Endothelial cell of umbilical vein (primary cell): ENCODE data around the gene ADORA2A. TPM values are rescaled to one million over a fixed set of nuclear protein-coding genes. Genes with fewer than 3 reads are reported as not detected.

Experiments
- BruUV-seq: library from RNA; stranded (reverse); fragments of 400-500 nt; replicated peaks from 2 replicates; lab custom pipeline; 2021; lab: Mats Ljungman, UMichigan
- CTCF ChIA-PET: fragments of 300-600, 350-600 bp; sonication (Branson Sonifier 250); formaldehyde crosslinking; loops from one replicate; lab custom pipeline; 2021; ENCODE audit warnings: antibody characterized with exemption, inconsistent platforms; lab: Charles Lee
- POLR2A ChIA-PET: fragments of 300-600, 350-600 bp; sonication (Branson Sonifier 250); formaldehyde crosslinking; loops from one replicate; lab custom pipeline; 2021; ENCODE audit warnings: antibody characterized with exemption, inconsistent platforms; lab: Charles Lee
- DNase-seq: peaks from one replicate; pipeline ENCODE4 v3.0.0-alpha.2; 2011; ENCODE audit warnings: low read depth, low spot score
- FAIRE-seq: peaks from 2 replicates; lab custom pipeline; 2011; peaks lifted over from hg19 to GRCh38; lab: Jason Lieb, UNC
- H2AFZ ChIP-seq: 2 replicates; pipeline ENCODE4 v1.6.0; 2012; ENCODE audit warnings: low read depth, low read length, control low read depth, inconsistent platforms
- H3K27ac ChIP-seq: 2 replicates; pipeline ENCODE4 v1.5.1; 2011; ENCODE audit warnings: low read depth, mild to moderate bottlenecking, control low read depth, low read length, moderate library complexity; ENCODE audit not compliant: insufficient read depth
- H3K27me3 ChIP-seq, 2 experiments: 2 replicates each; pipeline versions ENCODE4 v1.6.0 to v1.6.1; 2011; ENCODE audit warnings: low read length in 2 of 2, mixed read lengths in 1 of 2; ENCODE audit not compliant: control insufficient read depth in 2 of 2, insufficient read depth in 2 of 2
- H3K36me3 ChIP-seq, 2 experiments: 2 replicates in 1 of 2; 3 replicates in 1 of 2; pipeline ENCODE4 v1.5.1; 2011; ENCODE audit warnings: low read length in 2 of 2, mild to moderate bottlenecking in 1 of 2, moderate library complexity in 1 of 2; ENCODE audit not compliant: control insufficient read depth in 2 of 2, insufficient read depth in 2 of 2; ENCODE audit errors: extremely low read depth in 1 of 2
- H3K4me1 ChIP-seq: 3 replicates; pipeline ENCODE4 v1.5.1; 2011; ENCODE audit warnings: mild to moderate bottlenecking, low read length; ENCODE audit not compliant: control insufficient read depth, insufficient read depth; ENCODE audit errors: extremely low read depth
- H3K4me2 ChIP-seq: 2 replicates; pipeline ENCODE4 v1.6.1; 2011; ENCODE audit warnings: low read length, control low read depth, mixed read lengths; ENCODE audit not compliant: insufficient read depth
- H3K4me3 ChIP-seq, 3 experiments: fragments of 200-600 bp in 1 of 3; sonication (generic), shearing (Covaris generic) in 1 of 3; replicated peaks in 1 of 3; 2 replicates each; pipeline ENCODE4 v1.5.1; 2011 to 2016; ENCODE audit warnings: control low read depth in 3 of 3, low read length in 3 of 3, mild to moderate bottlenecking in 2 of 3, inconsistent platforms in 1 of 3, low read depth in 1 of 3, moderate library complexity in 1 of 3; ENCODE audit not compliant: insufficient read depth in 1 of 3
- H3K79me2 ChIP-seq: 2 replicates; pipeline ENCODE4 v1.6.0; 2012; ENCODE audit warnings: low read length, inconsistent platforms; ENCODE audit not compliant: control insufficient read depth, insufficient read depth
- H3K9ac ChIP-seq: replicated peaks from 2 replicates; pipeline ENCODE3; 2011; ENCODE audit warnings: low read length, control low read depth; ENCODE audit not compliant: insufficient read depth; ENCODE audit errors: extremely low read depth
- H3K9me1 ChIP-seq: replicated peaks from 3 replicates; pipeline ENCODE4 v1.6.0; 2011; ENCODE audit warnings: mild to moderate bottlenecking, low read length; ENCODE audit not compliant: control insufficient read depth, insufficient read depth; ENCODE audit errors: extremely low read depth
- H3K9me3 ChIP-seq: replicated peaks from 2 replicates; pipeline ENCODE4 v1.5.1; 2012; ENCODE audit warnings: low read length, inconsistent platforms; ENCODE audit not compliant: control insufficient read depth, insufficient read depth
- H4K20me1 ChIP-seq: replicated peaks from 2 replicates; pipeline ENCODE3; 2011; ENCODE audit warnings: mild to moderate bottlenecking, low read length; ENCODE audit not compliant: control insufficient read depth, insufficient read depth; ENCODE audit errors: extremely low read depth
- EZH2 ChIP-seq: IDR thresholded peaks from 2 replicates; pipeline ENCODE4 v1.6.1; 2012; ENCODE audit warnings: borderline replicate concordance, low read depth, mild to moderate bottlenecking, moderate library complexity, low read length, inconsistent platforms; ENCODE audit not compliant: severe bottlenecking
- FOS ChIP-seq: IDR thresholded peaks from 2 replicates; pipeline ENCODE4 v1.6.1; 2011; ENCODE audit warnings: mild to moderate bottlenecking, low read length, moderate library complexity, borderline replicate concordance; ENCODE audit not compliant: insufficient read depth
- GATA2 ChIP-seq: IDR thresholded peaks from 2 replicates; pipeline ENCODE4 v1.7.0; 2011; ENCODE audit warnings: low read depth, mild to moderate bottlenecking, moderate library complexity, mixed read lengths, low read length; ENCODE audit not compliant: insufficient read length, insufficient read depth
- JUN ChIP-seq: IDR thresholded peaks from 2 replicates; pipeline ENCODE4 v1.6.1; 2011; ENCODE audit warnings: borderline replicate concordance, low read depth; ENCODE audit not compliant: insufficient read length, insufficient read depth
- MYC ChIP-seq: IDR thresholded peaks from one replicate; pipeline ENCODE4 v1.6.1; 2011; ENCODE audit warnings: mild to moderate bottlenecking, low read depth, low read length
- POLR2A ChIP-seq: IDR thresholded peaks from 2 replicates; pipeline ENCODE4 v1.6.1; 2012; ENCODE audit warnings: low read depth, mild to moderate bottlenecking, control low read depth, low read length
- POLR2AphosphoS5 ChIP-seq: IDR thresholded peaks from 2 replicates; pipeline ENCODE4 v1.6.1; 2012; ENCODE audit warnings: low read depth, mild to moderate bottlenecking, control low read depth, low read length, moderate library complexity; ENCODE audit not compliant: insufficient read depth
- dilution Hi-C: fragments of 300-500 bp; cut with MboI; formaldehyde crosslinking; loops from one replicate; pipeline ENCODE4 v1.15.0; 2019; ENCODE audit warnings: low sequenced_read_pairs; ENCODE audit not compliant: extremely low pct_ligation_motif_present
- intact Hi-C: fragments of 100-400 bp; cut with micrococcal nuclease; formaldehyde crosslinking; loops from one replicate; pipeline ENCODE4 v1.10.0; 2022
- polyA plus RNA-seq, 4 experiments: library from polyadenylated mRNA; depleted of rRNA in 3 of 4; stranded (reverse) in 3 of 4; unstranded in 1 of 4; fragments of >200 nt; gene quantifications; 2 replicates each; pipeline versions ENCODE4 v1.2.1 to v1.2.3, GENCODE V29; 2011 to 2012; ENCODE audit warnings: missing spikeins in 1 of 4
- total RNA-seq: library from RNA; stranded (reverse); gene quantifications from 2 replicates; pipeline ENCODE4 v1.2.3, GENCODE V29; 2021
- TF ChIP-seq, protein P1 (sequence below): IDR thresholded peaks from 2 replicates; pipeline ENCODE4 v1.6.1; 2011; ENCODE audit not compliant: insufficient read depth, insufficient read length
- TF ChIP-seq, protein P2 (sequence below), 2 donors: IDR thresholded peaks; 1 replicate in 1 of 2; 2 replicates in 1 of 2; pipeline ENCODE4 v1.5.1; 2011; ENCODE audit warnings: low read length in 2 of 2, mild to moderate bottlenecking in 2 of 2, moderate library complexity in 2 of 2, control low read depth in 1 of 2, inconsistent platforms in 1 of 2, low read depth in 1 of 2; ENCODE audit not compliant: insufficient read depth in 1 of 2; ENCODE audit errors: extremely low read depth in 1 of 2

ADORA2A gene
- total and polyA plus RNA-seq, 2 donors (not counting 3 experiments of a cell fraction or from before 2014, with no cell fraction given) = 20.0 to 33.1 TPM

DNA sequence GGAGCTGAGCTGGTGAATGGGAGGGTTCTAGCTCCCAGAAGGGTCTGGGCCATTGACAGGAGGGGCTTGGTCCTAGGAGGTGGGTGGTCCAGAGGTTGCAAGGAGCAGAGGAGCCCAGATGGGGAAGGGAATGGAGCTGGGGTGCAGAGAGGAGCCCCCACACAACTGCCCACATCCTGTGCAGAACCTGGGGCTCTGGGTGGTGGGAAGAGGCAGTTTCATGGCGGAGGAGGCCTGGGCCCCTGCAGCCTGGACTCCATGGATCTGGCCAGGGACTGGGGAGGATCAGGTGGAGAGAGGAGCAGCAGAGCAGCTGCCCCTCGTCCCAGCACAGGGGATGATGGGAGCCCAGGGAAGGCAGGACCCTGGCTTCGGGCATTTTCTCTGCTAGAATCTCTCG lies 963 bp upstream of the ADORA2A start:
- POLR2A ChIA-PET = interaction anchor here (0.5 kb wide), 1 partner anchor 50 kb away, joined by 4 read pairs; no protein-coding TSS in a partner anchor
- FAIRE-seq = no peak
- H3K9ac ChIP-seq = no peak overlapping the region
- no peaks in the 10 kb centered on the region for H3K79me2 ChIP-seq
- no peak overlapping the region for H3K4me3 ChIP-seq
- no peak overlapping the region for H3K27ac ChIP-seq
- no peak overlapping the region for H2AFZ ChIP-seq
- H3K36me3 ChIP-seq = peaks cover 0 to 2% of the 10 kb centered on the region in 2 experiments
- no peaks in the 10 kb centered on the region for H4K20me1 ChIP-seq
- no peak for DNase-seq
- no peaks in the 10 kb centered on the region for H3K27me3 ChIP-seq
- dilution Hi-C loops (no loop called here), intact Hi-C loops (loop anchor here (5.0 kb wide), 1 partner anchor 41 kb away; no protein-coding TSS in a partner anchor)
- TF ChIP-seq GATA2 = no peak
- TF ChIP-seq POLR2A = no peak
- TF ChIP-seq MYC = no peak
- TF ChIP-seq POLR2AphosphoS5 = no peak
- TF ChIP-seq EZH2 = no peak
- no peak for TF ChIP-seq FOS
- TF ChIP-seq, protein P1, sequence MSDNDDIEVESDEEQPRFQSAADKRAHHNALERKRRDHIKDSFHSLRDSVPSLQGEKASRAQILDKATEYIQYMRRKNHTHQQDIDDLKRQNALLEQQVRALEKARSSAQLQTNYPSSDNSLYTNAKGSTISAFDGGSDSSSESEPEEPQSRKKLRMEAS = no peak
- no peak for TF ChIP-seq JUN
- TF ChIP-seq, protein P2, sequence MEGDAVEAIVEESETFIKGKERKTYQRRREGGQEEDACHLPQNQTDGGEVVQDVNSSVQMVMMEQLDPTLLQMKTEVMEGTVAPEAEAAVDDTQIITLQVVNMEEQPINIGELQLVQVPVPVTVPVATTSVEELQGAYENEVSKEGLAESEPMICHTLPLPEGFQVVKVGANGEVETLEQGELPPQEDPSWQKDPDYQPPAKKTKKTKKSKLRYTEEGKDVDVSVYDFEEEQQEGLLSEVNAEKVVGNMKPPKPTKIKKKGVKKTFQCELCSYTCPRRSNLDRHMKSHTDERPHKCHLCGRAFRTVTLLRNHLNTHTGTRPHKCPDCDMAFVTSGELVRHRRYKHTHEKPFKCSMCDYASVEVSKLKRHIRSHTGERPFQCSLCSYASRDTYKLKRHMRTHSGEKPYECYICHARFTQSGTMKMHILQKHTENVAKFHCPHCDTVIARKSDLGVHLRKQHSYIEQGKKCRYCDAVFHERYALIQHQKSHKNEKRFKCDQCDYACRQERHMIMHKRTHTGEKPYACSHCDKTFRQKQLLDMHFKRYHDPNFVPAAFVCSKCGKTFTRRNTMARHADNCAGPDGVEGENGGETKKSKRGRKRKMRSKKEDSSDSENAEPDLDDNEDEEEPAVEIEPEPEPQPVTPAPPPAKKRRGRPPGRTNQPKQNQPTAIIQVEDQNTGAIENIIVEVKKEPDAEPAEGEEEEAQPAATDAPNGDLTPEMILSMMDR (IDR thresholded peaks at IDR 0.05; ENCODE audit: extremely low read depth in 1 of 2, insufficient read depth in 1 of 2, low read depth in 1 of 2, low read length in 2 of 2) = no peak
- CTCF ChIA-PET = interaction anchor here (0.7 to 7.7 kb wide), 5 partner anchors 34 to 123 kb away, joined by 3 to 64 read pairs (median 3); no protein-coding TSS in a partner anchor
- H3K9me1 ChIP-seq = no peaks in the 10 kb centered on the region
- H3K4me1 ChIP-seq = peaks cover 13% of the 10 kb centered on the region
- H3K4me2 ChIP-seq = no peak overlapping the region
- no TSS peak for BruUV-seq
- H3K9me3 ChIP-seq = no peaks in the 10 kb centered on the region
